Endometrial microvascular endothelial cells (primary cell): Measurements from ENCODE around the gene TEAD1. TPM values are rescaled to one million over a fixed set of nuclear protein-coding genes. Genes with fewer than 3 reads are reported as not detected.

Source experiments
- in situ Hi-C: cut with HindIII; loops from 2 replicates; pipeline ENCODE4 v1.10.0; 2017; ENCODE audit warnings: low sequenced_read_pairs, low pct_unique_long_range_greater_than_20kb; ENCODE audit errors: inconsistent ontology term
- total RNA-seq: library from RNA; depleted of rRNA; stranded (reverse); fragments of >200 nt; gene quantifications from one replicate; pipeline ENCODE4 v1.2.3, GENCODE V29; 2015; ENCODE audit errors: inconsistent ontology term

Gene TEAD1
- 24.3 TPM for total RNA-seq

GRCh38 chr11:12673924-12674570, at the start of gene TEAD1:
TEAD1 (plus strand) TSS chr11:12674421.
- in situ Hi-C loops, result no loop called here

DNA sequence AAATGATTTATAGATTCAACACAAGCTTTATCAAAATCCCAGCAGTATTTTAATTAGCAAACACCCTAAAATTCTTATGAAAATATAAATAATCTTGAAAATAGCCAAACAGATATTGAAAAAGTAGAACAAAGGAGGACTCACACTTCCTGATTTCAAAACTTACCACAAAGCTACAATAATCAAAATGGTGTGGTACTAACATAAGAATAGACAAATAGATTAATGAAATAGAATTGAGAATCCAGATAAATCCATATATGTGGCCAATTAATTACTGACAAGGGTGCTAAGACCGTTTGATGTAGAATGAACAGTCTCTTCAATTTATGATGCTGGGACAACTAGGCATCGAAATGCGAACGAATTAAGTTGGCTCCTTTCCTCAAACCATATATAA, 49.6 kb upstream of the TEAD1 start:
- in situ Hi-C loops, result no loop called here

DNA sequence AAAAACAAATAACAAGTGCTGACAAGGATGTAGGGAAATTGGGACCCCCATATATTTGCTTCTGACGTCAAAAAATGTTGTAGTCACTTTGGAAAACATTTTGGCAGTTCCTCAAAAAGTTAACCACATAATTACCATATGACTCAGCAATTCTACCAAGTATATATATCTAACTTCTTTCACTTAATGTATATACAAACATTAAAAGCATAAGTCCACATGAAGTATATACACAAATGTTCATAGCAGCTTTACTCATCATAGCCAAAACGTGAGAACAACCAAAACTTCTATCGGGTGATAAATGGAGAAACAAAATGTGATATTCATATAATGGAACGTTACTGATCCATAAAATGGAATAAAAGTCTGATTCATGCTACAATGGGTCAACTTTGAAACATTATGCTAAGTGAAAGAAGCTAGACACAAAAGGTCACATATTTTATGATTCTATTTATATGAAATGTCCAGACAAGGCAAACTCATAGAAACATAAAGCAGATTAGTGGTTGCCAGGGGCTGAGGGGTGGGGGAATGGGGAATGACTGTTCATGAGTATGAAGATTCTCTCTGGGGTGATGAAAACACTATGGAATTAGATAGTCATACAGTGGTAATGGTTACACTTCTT, 48.7 kb upstream of the TEAD1 start:
- in situ Hi-C loops, result no loop called here

GRCh38 chr11:12626616-12627015, 47.6 kb upstream of the TEAD1 start:
- in situ Hi-C loops, result no loop called here

- in situ Hi-C loops, result no loop called here
Observed at GRCh38 chr11:12628314-12628713, 45.9 kb upstream of the TEAD1 start.

DNA sequence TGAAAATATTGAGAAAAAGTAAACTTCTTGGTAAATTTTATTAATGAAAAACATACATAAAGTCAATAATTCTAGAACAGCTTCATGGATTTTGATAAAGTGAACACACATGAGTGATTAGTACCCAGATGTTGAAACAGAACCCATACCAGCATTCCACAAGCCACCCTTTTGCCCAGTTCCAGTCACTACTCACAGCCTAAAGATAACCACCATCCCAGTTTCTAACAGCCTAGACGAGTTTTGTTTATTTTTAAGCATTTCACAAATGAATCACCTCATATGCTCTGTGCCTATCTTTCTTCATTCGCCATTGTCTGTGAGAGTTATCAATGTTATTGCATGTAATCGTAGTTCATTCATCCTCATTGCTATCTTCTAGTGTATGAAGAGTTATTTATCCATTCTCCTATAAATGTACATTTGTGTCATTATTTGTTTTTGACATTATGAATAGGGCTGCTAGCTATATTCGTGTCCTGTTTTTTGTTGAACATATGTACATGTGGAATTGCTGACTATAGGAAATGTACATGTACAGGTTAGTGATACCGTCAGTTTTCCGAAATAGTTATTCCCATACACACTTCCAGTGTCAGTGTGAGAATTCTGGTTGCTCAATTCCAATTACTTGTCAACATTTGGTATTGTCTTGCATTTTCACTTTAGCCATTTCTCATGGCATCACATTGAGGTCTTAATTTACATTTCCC, 44.5 kb upstream of the TEAD1 start:
- in situ Hi-C loops, result no loop called here

DNA sequence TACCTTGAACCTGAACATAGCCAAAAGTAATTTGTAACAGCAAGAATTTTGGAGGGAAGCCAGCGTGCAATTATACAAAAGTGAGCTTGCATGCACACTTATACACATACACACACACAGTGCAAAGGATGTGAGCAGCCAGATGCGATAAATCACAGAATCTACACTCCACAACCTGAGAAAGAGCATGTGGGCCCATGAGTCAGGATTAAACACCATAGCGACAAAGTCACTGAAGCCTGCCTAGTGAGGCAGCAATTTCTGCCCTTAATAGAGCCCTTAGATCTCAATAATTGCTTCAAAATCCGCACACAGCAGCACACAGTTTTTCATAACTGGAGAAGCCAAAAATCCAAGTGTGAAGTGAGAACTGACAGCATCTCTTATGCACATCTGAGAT, 42.6 kb upstream of the TEAD1 start:
- in situ Hi-C loops, result no loop called here

- in situ Hi-C loops, result no loop called here
Observed at GRCh38 chr11:12634329-12634728, 39.9 kb upstream of the TEAD1 start.

- in situ Hi-C loops, result no loop called here
Observed at GRCh38 chr11:12636871-12637410, 37.3 kb upstream of the TEAD1 start.

GRCh38 chr11:12639388-12639787, 34.8 kb upstream of the TEAD1 start:
- in situ Hi-C loops, result no loop called here

- in situ Hi-C loops, result no loop called here
Observed at GRCh38 chr11:12640355-12640754, 33.9 kb upstream of the TEAD1 start.

DNA sequence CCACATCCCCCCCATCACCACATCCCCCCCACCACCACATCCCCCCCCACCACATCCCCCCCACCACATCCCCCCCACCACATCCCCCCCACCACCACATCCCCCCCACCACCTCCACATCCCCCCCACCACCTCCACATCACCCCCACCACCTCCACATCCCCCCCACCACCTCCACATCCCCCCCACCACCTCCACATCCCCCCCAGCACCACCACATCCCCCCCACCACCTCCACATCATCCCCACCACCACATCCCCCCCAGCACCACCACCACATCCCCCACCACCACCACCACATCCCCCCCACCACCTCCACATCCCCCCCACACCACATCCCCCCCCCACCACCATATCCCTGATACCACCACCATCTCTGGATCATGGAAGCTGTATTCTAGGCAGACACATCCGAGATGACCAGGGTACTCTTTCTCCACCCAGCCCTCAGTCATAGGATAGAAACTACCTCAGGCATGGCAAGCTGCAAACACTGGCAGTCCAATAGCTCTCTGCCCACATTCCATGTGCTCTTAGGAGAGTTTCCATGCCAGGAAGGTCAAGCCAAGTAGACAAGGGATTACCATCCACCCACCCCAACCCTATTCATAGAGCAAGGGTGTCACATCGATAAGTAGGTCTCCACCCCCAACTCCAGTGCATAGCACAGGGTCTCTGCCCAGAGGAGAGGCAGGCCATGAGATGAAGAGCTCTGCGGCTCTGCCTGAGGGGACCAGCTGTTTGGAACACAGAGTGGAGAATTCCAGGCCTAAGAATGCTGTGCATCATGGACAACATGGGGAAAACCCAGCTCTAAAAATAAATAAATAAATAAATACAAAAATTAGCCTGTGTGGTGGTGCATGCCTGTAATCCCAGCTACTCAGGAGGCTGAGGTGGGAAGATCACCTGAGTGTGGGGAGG, 33.0 kb upstream of the TEAD1 start:
- in situ Hi-C loops, result no loop called here

DNA sequence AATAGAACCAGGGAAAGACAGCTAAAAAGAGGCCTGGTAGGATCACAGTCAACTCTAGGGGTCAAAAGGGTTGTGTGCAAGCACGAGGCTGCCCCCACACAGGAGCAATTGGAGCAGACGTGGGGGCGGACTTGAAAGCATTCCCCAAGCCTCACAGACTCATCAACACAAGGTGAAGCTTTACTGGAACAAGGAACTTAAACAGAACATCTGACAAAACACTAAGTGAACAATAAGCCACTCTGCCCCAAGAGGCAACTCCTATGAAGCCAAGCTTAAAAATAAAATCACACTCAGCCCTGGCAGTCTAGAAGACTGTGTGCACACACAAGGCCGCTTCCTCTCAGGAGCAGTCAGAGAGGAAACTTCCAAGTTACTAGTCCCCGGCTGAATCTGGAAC, 32.2 kb upstream of the TEAD1 start:
- in situ Hi-C loops, result no loop called here

DNA sequence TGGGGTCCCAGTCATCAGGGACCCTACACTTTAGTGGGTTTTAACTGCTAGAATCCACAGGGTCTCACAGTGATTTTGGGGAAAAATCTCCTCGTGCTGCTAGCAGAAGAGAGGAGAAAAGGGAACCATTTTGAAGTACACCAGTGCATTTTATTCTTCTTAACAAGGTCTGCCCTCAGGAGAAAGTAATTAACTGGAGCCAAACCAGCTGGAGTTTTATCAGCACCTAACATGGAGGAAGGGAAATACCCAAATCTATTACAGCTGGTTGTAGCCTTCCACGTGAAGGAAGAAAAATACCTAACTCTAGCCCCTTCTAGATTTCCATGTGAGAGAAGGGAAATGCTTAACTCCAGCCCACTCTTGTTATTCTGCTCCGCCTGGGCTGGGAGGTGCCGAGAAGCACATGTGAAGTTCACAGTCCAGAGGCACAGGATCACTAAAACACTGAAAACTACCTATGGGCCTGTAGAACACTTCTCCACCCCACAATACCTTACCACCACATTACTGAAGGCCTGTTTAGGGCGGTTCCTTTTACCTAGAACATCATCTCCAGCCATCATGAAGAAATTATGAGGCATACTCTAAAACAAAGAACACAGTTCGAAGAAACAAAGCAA, 31.3 kb upstream of the TEAD1 start:
- in situ Hi-C loops, result no loop called here

- in situ Hi-C loops, result no loop called here
Observed at GRCh38 chr11:12646478-12646877, 27.7 kb upstream of the TEAD1 start.

- in situ Hi-C loops, result no loop called here
Observed at GRCh38 chr11:12653729-12654128, 20.5 kb upstream of the TEAD1 start.

GRCh38 chr11:12655842-12656241, 18.4 kb upstream of the TEAD1 start:
- in situ Hi-C loops, result no loop called here

- in situ Hi-C loops, result no loop called here
Observed at GRCh38 chr11:12657336-12657735, 16.9 kb upstream of the TEAD1 start.

GRCh38 chr11:12657981-12658380, 16.2 kb upstream of the TEAD1 start:
- in situ Hi-C loops, result no loop called here
